Posterior vena cava (tissue), 2 donors: Measurements from ENCODE around the gene RAB11FIP3. TPM values are rescaled to one million over a fixed set of nuclear protein-coding genes. Genes with fewer than 3 reads are reported as not detected.
"Not testable (repeated sequence)": the region's sequence is repeated elsewhere in the genome, so short reads cannot be mapped to it uniquely, and the experiment has no call there.

Experiments
- DNase-seq: peaks from one replicate; pipeline ENCODE4 v3.0.0-alpha.2; 2020; ENCODE audit warnings: low spot score
- intact Hi-C, 2 donors: fragments of 100-400 bp; cut with DNase I; formaldehyde crosslinking; loops; one replicate each; pipeline versions ENCODE4 v1.14.1 to v1.14.2; 2022 to 2023
- total RNA-seq, 2 donors: library from RNA; stranded (reverse); fragmentation: NEBNext Ultra II Directional; extraction: Animal tissue kit (Norgen Biotek cat#: 25700); gene quantifications; one replicate each; pipeline ENCODE4 v1.2.1, GENCODE V29; 2021
- donor health status: DM: yes; HTN: yes; CAD: no.
- donor health status: DM: yes; HTN: yes; CAD: no.

The RAB11FIP3 gene
- total RNA-seq, 2 donors from 2014 or later: 40.1 to 45.2 TPM

GRCh38 chr16:505479-506245, 80.2 kb downstream of the RAB11FIP3 start:
- DNase-seq: no peak
- intact Hi-C loops: no loop called here

GRCh38 chr16:506246-506546, 80.7 kb downstream of the RAB11FIP3 start:
- intact Hi-C loops: no loop called here
- no peak for DNase-seq

- DNase-seq, intact Hi-C loops: not testable (repeated sequence)
Measured at GRCh38 chr16:507527-507926, 82.1 kb downstream of the RAB11FIP3 start.

GRCh38 chr16:507996-508395, 82.5 kb downstream of the RAB11FIP3 start:
- no peak for DNase-seq
- intact Hi-C loops: no loop called here

- DNase-seq: no peak
- intact Hi-C loops: no loop called here
Measured at GRCh38 chr16:508884-509736, 83.7 kb downstream of the RAB11FIP3 start.

- intact Hi-C loops: no loop called here
- DNase-seq: no peak
Measured at GRCh38 chr16:510066-510825, 84.8 kb downstream of the RAB11FIP3 start.

- DNase-seq: no peak
- intact Hi-C loops: no loop called here
Measured at GRCh38 chr16:512802-513201, 87.4 kb downstream of the RAB11FIP3 start.

- DNase-seq: no peak
- intact Hi-C loops: no loop called here
Measured at GRCh38 chr16:513950-514349, 88.5 kb downstream of the RAB11FIP3 start.

- intact Hi-C loops: no loop called here
- no peak for DNase-seq
Measured at GRCh38 chr16:515175-515938, 89.9 kb downstream of the RAB11FIP3 start.

GRCh38 chr16:515939-516226, 90.4 kb downstream of the RAB11FIP3 start:
- peak; percentile 68 for DNase-seq
- intact Hi-C loops: no loop called here

- DNase-seq: no peak
- intact Hi-C loops: no loop called here
Measured at GRCh38 chr16:516301-516700, 90.9 kb downstream of the RAB11FIP3 start.

GRCh38 chr16:518858-519257, 93.4 kb downstream of the RAB11FIP3 start:
- DNase-seq: no peak
- intact Hi-C loops: no loop called here

GRCh38 chr16:519425-519824, 94.0 kb downstream of the RAB11FIP3 start:
- intact Hi-C loops: no loop called here
- DNase-seq: no peak

- no peak for DNase-seq
- intact Hi-C loops: no loop called here
Measured at GRCh38 chr16:519841-520687, 94.6 kb downstream of the RAB11FIP3 start.

GRCh38 chr16:520847-521246, 95.4 kb downstream of the RAB11FIP3 start:
- intact Hi-C loops: no loop called here
- no peak for DNase-seq

GRCh38 chr16:521381-522210, 96.1 kb downstream of the RAB11FIP3 start:
- DNase-seq: no peak
- intact Hi-C loops: no loop called here

- intact Hi-C loops: no loop called here
- no peak for DNase-seq
Measured at GRCh38 chr16:522320-523096, 97.1 kb downstream of the RAB11FIP3 start.
